GM21717 (cell line): ENCODE results near the gene FBRSL1.

ENCODE experiments used
- ATAC-seq: cut with Tn5 transposase; IDR thresholded peaks from one replicate; pipeline ENCODE4 v1.9.1; 2021; ENCODE audit warnings: mild to moderate bottlenecking, moderate library complexity; ENCODE audit not compliant: unreplicated experiment

FBRSL1 gene

GRCh38 chr12:132554845-132555630 is 65.1 kb downstream of the FBRSL1 start:
- ATAC-seq, result no peak

DNA sequence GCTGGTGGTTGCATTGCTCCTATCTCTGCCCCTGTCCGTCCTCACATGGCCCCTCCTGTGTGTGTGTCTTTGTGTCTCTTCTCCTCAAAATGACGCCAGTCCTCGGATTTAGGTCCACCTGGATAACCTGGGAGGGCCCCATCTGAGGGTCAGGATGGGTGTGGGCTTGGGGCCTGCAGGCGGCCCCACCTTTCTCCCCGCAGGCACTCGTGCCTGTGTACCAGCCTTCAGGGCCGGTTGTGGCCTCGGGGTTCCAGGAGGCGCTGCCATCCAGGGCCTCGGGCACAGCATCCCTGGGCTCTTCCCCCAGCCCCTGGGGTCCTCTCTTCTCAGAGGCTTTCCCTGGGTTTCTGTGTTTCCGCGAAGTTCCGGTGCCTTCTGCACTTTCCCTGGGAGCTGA is 65.7 kb downstream of the FBRSL1 start:
- no peak for ATAC-seq

DNA sequence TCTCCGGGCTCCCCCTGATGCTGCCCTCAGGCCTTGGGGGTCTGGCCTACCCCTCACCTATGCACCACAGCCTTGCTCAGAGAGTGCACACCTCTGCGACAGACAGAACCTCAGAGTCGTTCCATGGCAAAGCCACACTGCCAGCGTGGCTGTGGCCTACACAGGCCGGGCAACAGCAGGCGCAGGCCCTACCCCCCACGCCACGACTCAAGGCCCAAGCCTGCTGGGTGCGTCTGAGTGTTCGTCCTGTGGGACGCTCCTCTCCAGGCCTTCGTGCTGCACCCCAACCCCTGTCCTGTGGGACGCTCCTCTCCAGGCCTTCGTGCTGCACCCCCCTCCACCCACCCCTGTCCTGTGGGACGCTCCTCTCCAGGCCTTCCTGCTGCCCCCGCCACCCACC is 66.3 kb downstream of the FBRSL1 start:
- no peak for ATAC-seq

- no peak for ATAC-seq
Observed at GRCh38 chr12:132556801-132557200, 66.8 kb downstream of the FBRSL1 start.

GRCh38 chr12:132557291-132558015 is 67.5 kb downstream of the FBRSL1 start:
- no peak for ATAC-seq

GRCh38 chr12:132558042-132558856 is 68.3 kb downstream of the FBRSL1 start:
- no peak for ATAC-seq

DNA sequence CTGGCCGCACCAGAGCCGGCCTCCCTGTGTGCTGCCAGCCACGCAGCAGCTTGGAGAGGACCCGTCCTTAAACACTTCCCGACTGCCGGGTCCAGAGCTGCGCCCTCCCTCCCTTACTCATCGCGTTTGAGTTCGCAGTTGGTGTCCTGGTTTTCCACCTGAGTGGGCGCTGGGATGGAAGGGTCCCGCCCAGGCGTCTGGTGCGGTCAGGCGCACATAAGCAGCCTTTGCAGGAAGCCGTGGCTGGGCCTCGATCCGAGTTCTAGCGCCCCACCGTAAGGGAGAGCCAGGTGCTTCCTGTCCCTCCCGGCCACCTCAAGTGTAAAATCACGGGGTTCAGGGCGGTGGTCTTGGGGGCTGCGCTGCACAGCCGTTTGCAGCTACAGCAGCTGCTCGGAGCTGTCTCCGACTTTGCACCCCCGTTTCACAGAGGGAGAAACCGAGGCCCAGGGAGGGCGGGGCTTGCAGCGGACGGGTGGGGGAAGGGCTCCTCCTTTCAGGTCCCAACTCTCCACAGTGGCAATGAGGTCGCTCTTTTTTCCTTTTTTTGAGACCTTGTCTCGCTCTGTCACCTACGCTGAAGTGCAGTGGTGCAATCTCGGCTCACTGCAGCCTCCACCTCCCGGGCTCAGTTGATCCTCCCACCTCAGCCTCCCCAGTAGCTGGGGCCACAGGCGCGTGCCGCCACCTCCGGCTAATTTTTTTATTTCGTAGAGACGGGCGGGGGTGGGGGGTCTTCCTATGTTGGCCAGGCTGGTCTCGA is 69.1 kb downstream of the FBRSL1 start:
- no peak for ATAC-seq

DNA sequence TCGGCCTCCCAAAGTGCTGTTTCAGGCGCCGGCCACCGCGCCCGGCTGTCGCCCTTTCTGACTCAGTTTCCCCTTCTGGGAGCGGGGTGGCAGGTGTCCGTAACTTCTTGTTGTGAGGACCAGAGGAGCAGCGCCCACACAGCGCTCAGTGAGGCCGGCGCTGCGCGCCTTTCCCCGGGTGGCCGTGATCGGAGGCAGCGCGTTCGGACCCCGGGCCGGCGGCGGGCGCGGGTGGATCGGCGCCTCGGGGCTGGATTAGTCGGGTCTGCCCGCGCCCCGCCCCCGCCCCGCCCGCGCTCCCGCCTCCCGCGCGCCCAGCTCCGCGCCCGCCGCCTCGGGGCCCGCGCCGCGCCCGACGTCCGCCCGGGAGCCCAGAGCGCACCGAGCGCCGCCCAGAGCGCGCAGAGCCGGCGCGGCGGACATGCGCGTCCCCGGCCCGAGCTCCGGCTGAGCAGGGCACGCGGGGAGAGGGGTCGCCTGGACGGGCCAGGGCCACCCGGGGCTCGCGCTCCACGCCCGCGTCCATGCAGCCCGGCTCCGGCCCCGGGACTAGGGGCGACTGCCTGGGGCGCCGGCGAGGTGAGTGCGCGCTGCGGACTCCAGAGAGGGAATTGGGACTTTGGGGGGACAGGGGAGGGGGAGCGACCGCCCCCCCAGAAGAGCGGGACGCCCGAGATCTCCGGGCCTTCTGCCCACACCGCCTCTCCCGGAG is 69.9 kb downstream of the FBRSL1 start:
- no peak for ATAC-seq

DNA sequence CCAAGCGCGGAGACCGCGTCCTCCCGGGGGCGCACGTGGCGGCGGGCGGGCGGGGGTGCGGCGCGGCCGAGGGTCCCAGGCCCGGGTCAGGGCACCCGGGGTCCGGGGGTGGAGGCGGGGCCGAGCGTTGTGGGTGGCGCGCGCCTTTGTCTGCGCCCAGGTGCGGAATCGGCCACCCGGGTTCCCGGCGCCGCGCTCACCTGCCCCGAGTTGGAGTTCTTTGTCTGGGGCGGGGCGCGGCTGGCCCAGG is 70.3 kb downstream of the FBRSL1 start:
- no peak for ATAC-seq

DNA sequence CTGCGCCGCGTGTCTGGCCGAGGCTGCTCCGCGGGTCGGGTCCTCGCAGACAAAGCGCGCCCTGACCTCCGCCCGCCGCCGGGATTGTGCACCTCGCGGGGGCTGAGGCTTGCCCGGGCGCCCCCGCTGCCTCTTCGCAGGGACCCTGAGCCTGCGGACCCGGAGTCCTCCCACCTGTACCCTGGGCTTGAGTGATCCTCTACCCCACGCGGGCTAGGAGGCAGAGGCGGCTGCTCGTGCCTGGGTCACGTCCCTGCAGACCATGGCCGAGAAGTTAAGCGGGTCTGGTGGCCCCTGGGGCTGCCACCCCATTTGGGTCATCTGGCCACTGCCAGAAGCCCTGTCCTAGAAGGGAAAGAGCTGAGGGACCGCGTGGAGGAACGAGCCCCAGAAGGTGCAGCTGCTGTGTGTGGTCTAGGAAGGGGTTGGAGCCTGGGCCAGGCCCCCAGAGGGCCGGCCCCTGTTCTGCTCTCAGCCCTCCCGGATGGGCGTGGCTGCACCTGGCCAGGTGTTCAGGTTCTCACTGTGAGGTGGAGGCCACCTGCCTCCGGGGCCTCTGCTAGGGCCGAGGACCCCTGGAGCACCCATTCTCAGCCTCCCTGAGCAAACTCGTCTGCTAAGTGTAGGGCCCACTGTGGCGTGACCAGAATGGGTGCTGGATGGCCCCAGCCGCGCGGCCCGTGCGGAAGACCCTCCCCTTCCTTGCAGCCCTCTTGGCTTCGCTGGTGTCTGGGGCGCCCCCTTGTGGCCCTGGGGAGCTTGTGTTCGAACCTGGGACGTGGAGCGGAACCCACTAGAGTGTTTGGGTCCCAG is 70.9 kb downstream of the FBRSL1 start:
- ATAC-seq, result no peak
